Glutamatergic neuron (in vitro differentiated cells): ENCODE data around the gene SLC2A5. TPM values are rescaled to one million over a fixed set of nuclear protein-coding genes. Genes with fewer than 3 reads are reported as not detected.

ENCODE experiments used
- DNase-seq: peaks from one replicate; pipeline ENCODE4 v3.0.0; 2022
- H3K27ac Mint-ChIP-seq: one replicate; pipeline ENCODE4 v1.8.0; 2020; ENCODE audit warnings: mild to moderate bottlenecking, mixed read lengths, inconsistent platforms; ENCODE audit not compliant: unreplicated experiment
- H3K27me3 Mint-ChIP-seq: one replicate; pipeline ENCODE4 v1.8.0; 2020; ENCODE audit warnings: mild to moderate bottlenecking, moderate library complexity, mixed read lengths, inconsistent platforms; ENCODE audit not compliant: unreplicated experiment
- H3K36me3 Mint-ChIP-seq: one replicate; pipeline ENCODE4 v1.8.0; 2020; ENCODE audit warnings: mild to moderate bottlenecking, mixed read lengths, inconsistent platforms; ENCODE audit not compliant: unreplicated experiment
- H3K4me1 Mint-ChIP-seq: one replicate; pipeline ENCODE4 v1.8.0; 2020; ENCODE audit warnings: mild to moderate bottlenecking, low read depth, mixed read lengths, inconsistent platforms; ENCODE audit not compliant: unreplicated experiment
- H3K4me3 Mint-ChIP-seq: one replicate; pipeline ENCODE4 v1.8.0; 2020; ENCODE audit warnings: mild to moderate bottlenecking, mixed read lengths, inconsistent platforms; ENCODE audit not compliant: unreplicated experiment
- H3K9me3 Mint-ChIP-seq: one replicate; pipeline ENCODE4 v1.8.0; 2020; ENCODE audit warnings: mild to moderate bottlenecking, moderate library complexity, mixed read lengths, inconsistent platforms; ENCODE audit not compliant: unreplicated experiment
- total RNA-seq: library from RNA; stranded (reverse); fragmentation: NEBNext Ultra II Directional; extraction: Animal tissue kit (Norgen Biotek cat#: 25700); gene quantifications from one replicate; pipeline ENCODE4 v1.2.1, GENCODE V29; 2021; ENCODE audit not compliant: unreplicated experiment
- TF ChIP-seq, protein P1 (sequence below): fragments of 200-600 bp; sonication (generic); IDR thresholded peaks from one replicate; pipeline ENCODE4 v1.5.0; 2021; ENCODE audit not compliant: partially characterized antibody, unreplicated experiment

The SLC2A5 gene
- total RNA-seq, 1 donor from 2014 or later, result 0.64 TPM

DNA sequence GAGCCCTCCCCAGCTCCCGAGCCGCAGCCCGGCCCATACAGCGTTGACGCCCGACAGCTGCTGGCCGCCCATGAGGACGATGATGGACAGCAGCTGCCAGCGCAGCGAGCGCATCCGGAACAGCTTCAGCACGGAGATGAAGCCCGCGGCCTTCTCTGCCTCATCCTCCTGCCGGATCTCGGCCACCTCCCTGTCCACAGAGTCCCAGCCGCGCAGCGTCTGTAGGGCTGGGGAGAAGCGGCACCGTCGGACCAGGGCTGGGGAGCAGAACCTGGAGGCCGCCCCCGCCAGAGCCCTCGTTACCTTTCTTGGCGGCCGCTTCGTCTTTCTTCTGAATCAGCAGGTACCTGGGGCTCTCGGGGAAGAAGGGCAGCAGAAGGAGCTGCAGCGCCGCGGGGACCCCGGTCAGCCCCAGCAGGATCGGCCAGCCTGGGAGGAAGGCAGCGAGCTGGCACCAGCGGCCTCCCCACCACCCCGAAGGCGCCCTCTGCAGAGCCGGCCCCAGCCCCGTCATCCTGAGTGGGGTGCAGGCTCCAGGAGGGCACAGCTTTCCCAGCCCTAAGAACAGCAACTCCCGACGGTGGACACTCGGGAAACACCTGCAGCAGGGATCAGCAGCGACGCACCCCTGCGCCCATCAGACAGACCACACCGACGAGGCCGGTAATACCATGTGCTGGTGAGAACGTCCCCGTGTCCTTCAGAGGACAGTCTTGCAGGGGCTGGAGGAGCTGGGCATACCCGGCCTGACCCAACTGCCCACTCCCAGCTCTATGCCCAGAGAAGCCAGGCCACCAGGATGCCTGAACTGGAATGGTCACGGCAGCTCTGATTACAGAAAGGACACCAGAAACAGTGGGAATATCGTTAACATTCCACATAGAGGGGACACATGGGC, 29.4 kb downstream of the SLC2A5 start:
- no peaks in the 10 kb centered on the region for H3K4me1 Mint-ChIP-seq
- no peak for DNase-seq
- H3K4me3 Mint-ChIP-seq, result no peak overlapping the region
- H3K9me3 Mint-ChIP-seq, result peaks cover 5% of the 10 kb centered on the region
- H3K27me3 Mint-ChIP-seq, result no peaks in the 10 kb centered on the region
- TF ChIP-seq, protein P1, sequence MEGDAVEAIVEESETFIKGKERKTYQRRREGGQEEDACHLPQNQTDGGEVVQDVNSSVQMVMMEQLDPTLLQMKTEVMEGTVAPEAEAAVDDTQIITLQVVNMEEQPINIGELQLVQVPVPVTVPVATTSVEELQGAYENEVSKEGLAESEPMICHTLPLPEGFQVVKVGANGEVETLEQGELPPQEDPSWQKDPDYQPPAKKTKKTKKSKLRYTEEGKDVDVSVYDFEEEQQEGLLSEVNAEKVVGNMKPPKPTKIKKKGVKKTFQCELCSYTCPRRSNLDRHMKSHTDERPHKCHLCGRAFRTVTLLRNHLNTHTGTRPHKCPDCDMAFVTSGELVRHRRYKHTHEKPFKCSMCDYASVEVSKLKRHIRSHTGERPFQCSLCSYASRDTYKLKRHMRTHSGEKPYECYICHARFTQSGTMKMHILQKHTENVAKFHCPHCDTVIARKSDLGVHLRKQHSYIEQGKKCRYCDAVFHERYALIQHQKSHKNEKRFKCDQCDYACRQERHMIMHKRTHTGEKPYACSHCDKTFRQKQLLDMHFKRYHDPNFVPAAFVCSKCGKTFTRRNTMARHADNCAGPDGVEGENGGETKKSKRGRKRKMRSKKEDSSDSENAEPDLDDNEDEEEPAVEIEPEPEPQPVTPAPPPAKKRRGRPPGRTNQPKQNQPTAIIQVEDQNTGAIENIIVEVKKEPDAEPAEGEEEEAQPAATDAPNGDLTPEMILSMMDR, result no peak
- H3K27ac Mint-ChIP-seq, result no peak overlapping the region
- H3K36me3 Mint-ChIP-seq, result peaks cover 10% of the 10 kb centered on the region

- TF ChIP-seq, protein P1, result no peak
- Mint-ChIP-seq H3K36me3 (peaks cover 17% of the 10 kb centered on the region), H3K27ac (no peak overlapping the region), H3K27me3 (no peaks in the 10 kb centered on the region), H3K4me1 (no peaks in the 10 kb centered on the region), H3K4me3 (no peak overlapping the region), H3K9me3 (peaks cover 7% of the 10 kb centered on the region)
- DNase-seq, result no peak
These were observed 30.3 kb downstream of the SLC2A5 start for GRCh38 chr1:9038881-9039760.

GRCh38 chr1:9038338-9038650, 31.1 kb downstream of the SLC2A5 start:
- Mint-ChIP-seq H3K27ac (no peak overlapping the region), H3K9me3 (peaks cover 9% of the 10 kb centered on the region)

DNA sequence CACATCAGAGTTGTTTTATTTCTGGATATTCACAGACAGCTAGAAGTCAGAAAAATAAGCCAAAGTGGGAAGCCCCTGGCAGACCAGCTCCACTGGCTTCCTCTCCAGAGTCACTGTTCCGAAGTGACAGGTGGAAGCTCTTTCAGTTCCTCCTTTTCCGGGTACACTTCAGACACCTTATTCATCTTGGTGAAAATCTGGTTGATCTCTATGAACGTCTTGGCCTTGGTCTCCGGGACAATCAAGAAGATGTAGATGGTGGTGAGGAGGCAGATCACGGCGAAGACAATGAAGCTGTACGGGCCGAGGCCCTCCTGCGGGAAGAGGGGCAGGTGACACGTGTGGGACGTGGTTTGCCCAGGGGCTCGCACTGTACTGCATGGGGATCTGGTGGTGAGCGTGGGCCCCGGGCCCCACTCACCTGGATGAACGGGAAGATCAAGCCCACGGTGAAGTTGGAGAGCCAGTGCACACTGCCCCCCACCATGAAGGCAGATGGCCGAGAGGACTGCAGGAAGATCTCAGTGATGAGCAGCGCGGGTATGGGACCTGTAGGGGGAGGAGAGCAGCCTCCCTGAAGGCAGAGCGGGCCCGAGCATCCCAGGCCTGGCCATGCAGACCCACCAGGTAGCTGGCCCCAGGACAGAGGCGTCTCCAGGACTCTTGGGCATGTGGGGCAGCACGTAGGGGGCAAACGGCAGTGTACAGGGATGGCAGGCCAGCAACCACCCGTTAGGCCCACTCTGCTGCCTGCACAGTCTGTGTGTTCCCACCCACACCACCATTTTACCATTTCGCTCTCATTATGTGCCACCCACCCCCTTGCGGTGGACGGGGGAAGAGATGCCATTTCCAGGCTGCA, 31.7 kb downstream of the SLC2A5 start:
- Mint-ChIP-seq H3K4me1 (no peaks in the 10 kb centered on the region), H3K36me3 (peaks cover 17% of the 10 kb centered on the region), H3K9me3 (peaks cover 7% of the 10 kb centered on the region), H3K4me3 (no peak overlapping the region), H3K27me3 (no peaks in the 10 kb centered on the region), H3K27ac (no peak overlapping the region)
- no peak for DNase-seq
- TF ChIP-seq, protein P1, result no peak

More at GRCh38 chr1:9038338-9038650, 31.1 kb downstream of the SLC2A5 start:
- Mint-ChIP-seq H3K4me3 (no peak overlapping the region), H3K36me3 (peaks cover 17% of the 10 kb centered on the region), H3K27me3 (no peaks in the 10 kb centered on the region), H3K4me1 (no peaks in the 10 kb centered on the region)
- TF ChIP-seq, protein P1, result no peak
- no peak for DNase-seq
